Diencephalon (tissue), 1 donor: ENCODE data around the gene GINS3. TPM values are rescaled to one million over a fixed set of nuclear protein-coding genes. Genes with fewer than 3 reads are reported as not detected.

ENCODE experiments used
- small RNA-seq: library from RNA; depleted of rRNA; stranded (forward); fragments of <200 nt; gene quantifications from one replicate; pipeline ENCODE3, GENCODE V24; 2014
- total RNA-seq: library from RNA; depleted of rRNA; stranded (reverse); fragments of >200 nt; gene quantifications from one replicate; pipeline ENCODE4 v1.2.3, GENCODE V29; 2014

GINS3 gene
- total RNA-seq, result 3.9 TPM

GRCh38 chr16:58392215-58393137 is at the start of gene GINS3:
Gene GINS3 (plus strand): TSS chr16:58392471. CDS start chr16:58392602, 131 bp downstream.

Small RNA genes within 50 kb of the gene (small RNA-seq; reads per million reads assigned to genes)
- gene RNU6-1110P (not detected), gene RNU6-269P (not detected)

Other genes with a start within 250 kb of the GINS3 start
- gene CSNK2A2, start 194.4 kb upstream of the GINS3 start, total RNA-seq, result 33.4 TPM
- not detected for gene PRSS54, start 97.4 kb upstream of the GINS3 start, total RNA-seq
- gene NDRG4, start 107.7 kb downstream of the GINS3 start, total RNA-seq, result 595 TPM
- 22.6 TPM for gene SETD6, start 123.0 kb downstream of the GINS3 start, total RNA-seq
- gene CNOT1, start 237.4 kb downstream of the GINS3 start, total RNA-seq, result 99.4 TPM